Uterus (tissue), 4 donors: ENCODE measurements around the gene CSNK1G2. TPM values are rescaled to one million over a fixed set of nuclear protein-coding genes. Genes with fewer than 3 reads are reported as not detected.

Experiments
- DNase-seq, 2 donors: peaks; one replicate each; pipeline ENCODE4 v3.0.0-alpha.2; 2019 to 2020
- H3K27ac ChIP-seq, 2 donors: fragments of 200-600 bp; sonication (generic); 1 replicate in 1 of 2; 2 replicates in 1 of 2; pipeline ENCODE4 v1.5.1; 2016 to 2018
- H3K27me3 ChIP-seq, 2 donors: fragments of 200-600 bp; sonication (generic); one replicate each; pipeline ENCODE4 v1.5.1; 2018 to 2019; ENCODE audit warnings: control low read depth in 1 of 2
- H3K36me3 ChIP-seq, 2 donors: fragments of 200-600 bp; sonication (generic); one replicate each; pipeline ENCODE4 v1.5.1; 2019; ENCODE audit warnings: control low read depth in 1 of 2
- H3K4me1 ChIP-seq, 2 donors: fragments of 200-600 bp; sonication (generic); one replicate each; pipeline ENCODE4 v1.5.1; 2018 to 2019; ENCODE audit warnings: control low read depth in 1 of 2
- H3K4me3 ChIP-seq, 2 donors: fragments of 200-600 bp; sonication (generic); 1 replicate in 1 of 2; 2 replicates in 1 of 2; pipeline ENCODE4 v1.5.1; 2018 to 2019; ENCODE audit warnings: mild to moderate bottlenecking in 1 of 2
- H3K9me3 ChIP-seq, 2 donors: fragments of 200-600 bp; sonication (generic); one replicate each; pipeline ENCODE4 v1.5.1; 2019; ENCODE audit warnings: control low read depth in 1 of 2
- CTCF ChIP-seq, 4 experiments: fragments of 200-600 bp in 2 of 4; fragments of 450-650 bp in 2 of 4; sonication (generic) in 2 of 4; IDR thresholded peaks; one replicate each; pipeline ENCODE4 v1.5.1; 2016 to 2019; ENCODE audit warnings: antibody characterized with exemption in 4 of 4, mild to moderate bottlenecking in 2 of 4, moderate library complexity in 1 of 4
- POLR2A ChIP-seq, 2 donors: fragments of 450-650 bp; IDR thresholded peaks; one replicate each; pipeline ENCODE4 v1.6.1; 2016; ENCODE audit warnings: antibody characterized with exemption in 2 of 2, mild to moderate bottlenecking in 1 of 2, moderate library complexity in 1 of 2
- intact Hi-C: fragments of 100-400 bp; cut with DNase I; formaldehyde crosslinking; loops from one replicate; pipeline ENCODE4 v1.15.1; 2023; ENCODE audit warnings: low total_unique reads
- total RNA-seq, 4 donors: library from RNA; depleted of rRNA in 3 of 4; stranded (reverse); fragments of >200 nt in 3 of 4; gene quantifications; one replicate each; pipeline versions ENCODE4 v1.1.0 to v1.2.4, GENCODE V29; 2014 to 2023
- donor health status: DM: yes; HTN: yes; CAD: no.

CSNK1G2 gene
- total RNA-seq, 4 donors from 2014 or later, result 8.2 to 59.4 (median 46.7) TPM

GRCh38 chr19:1962674-1963073, 21.7 kb downstream of the CSNK1G2 start:
- H3K4me3 ChIP-seq, result no peak overlapping the region
- no peak for TF ChIP-seq POLR2A (IDR thresholded peaks at IDR 0.05)
- TF ChIP-seq CTCF (IDR thresholded peaks at IDR 0.05), result no peak
- H3K9me3 ChIP-seq, result no peaks in the 10 kb centered on the region
- H3K36me3 ChIP-seq, result no peaks in the 10 kb centered on the region
- DNase-seq, result no peak
- H3K27ac ChIP-seq, result no peak overlapping the region
- H3K27me3 ChIP-seq, result no peaks in the 10 kb centered on the region
- H3K4me1 ChIP-seq, result peaks cover 0 to 4% of the 10 kb centered on the region in 2 donors
- intact Hi-C loops, result no loop called here

- no peaks in the 10 kb centered on the region for H3K9me3 ChIP-seq
- TF ChIP-seq CTCF (IDR thresholded peaks at IDR 0.05) (no peak), POLR2A (IDR thresholded peaks at IDR 0.05) (no peak)
- no peak for DNase-seq
- no peak overlapping the region for H3K27ac ChIP-seq
- no peak overlapping the region for H3K4me3 ChIP-seq
- H3K36me3 ChIP-seq, result no peaks in the 10 kb centered on the region
- no peaks in the 10 kb centered on the region for H3K27me3 ChIP-seq
- intact Hi-C loops, result no loop called here
- no peaks in the 10 kb centered on the region for H3K4me1 ChIP-seq
Measured at GRCh38 chr19:1967087-1967608, 26.2 kb downstream of the CSNK1G2 start.

GRCh38 chr19:1968279-1969175, 27.6 kb downstream of the CSNK1G2 start:
- Histone ChIP-seq H3K27ac (no peak overlapping the region), H3K36me3 (no peaks in the 10 kb centered on the region), H3K27me3 (no peaks in the 10 kb centered on the region), H3K4me3 (no peak overlapping the region), H3K9me3 (no peaks in the 10 kb centered on the region), H3K4me1 (no peaks in the 10 kb centered on the region)
- DNase-seq, result no peak
- TF ChIP-seq CTCF (IDR thresholded peaks at IDR 0.05) (no peak), POLR2A (IDR thresholded peaks at IDR 0.05) (no peak)
- intact Hi-C loops, result no loop called here

- TF ChIP-seq CTCF (IDR thresholded peaks at IDR 0.05) (no peak), POLR2A (IDR thresholded peaks at IDR 0.05) (no peak)
Measured at GRCh38 chr19:1969176-1970002, 28.4 kb downstream of the CSNK1G2 start.

More at GRCh38 chr19:1969176-1970002, 28.4 kb downstream of the CSNK1G2 start:
- Histone ChIP-seq H3K4me3 (no peak overlapping the region), H3K9me3 (no peaks in the 10 kb centered on the region), H3K36me3 (no peaks in the 10 kb centered on the region), H3K4me1 (no peaks in the 10 kb centered on the region), H3K27ac (no peak overlapping the region), H3K27me3 (no peaks in the 10 kb centered on the region)
- intact Hi-C loops, result no loop called here
- no peak for DNase-seq
